Suprapubic skin (tissue), 3 donors: ENCODE measurements around the gene KDM2A.

Experiments
- POLR2AphosphoS5 ChIP-seq, 3 donors: sonication (generic); formaldehyde crosslinking; IDR thresholded peaks; one replicate each; pipeline ENCODE4 v1.6.1; 2017; ENCODE audit warnings: antibody characterized with exemption in 3 of 3
- TF ChIP-seq, protein P1 (sequence below), 2 donors: fragments of 200-600 bp in 1 of 2; fragments of 450-650 bp in 1 of 2; sonication (generic) in 1 of 2; IDR thresholded peaks; one replicate each; pipeline ENCODE4 v1.5.1; 2016 to 2019; ENCODE audit warnings: antibody characterized with exemption in 2 of 2, mild to moderate bottlenecking in 1 of 2, moderate library complexity in 1 of 2

DNA sequence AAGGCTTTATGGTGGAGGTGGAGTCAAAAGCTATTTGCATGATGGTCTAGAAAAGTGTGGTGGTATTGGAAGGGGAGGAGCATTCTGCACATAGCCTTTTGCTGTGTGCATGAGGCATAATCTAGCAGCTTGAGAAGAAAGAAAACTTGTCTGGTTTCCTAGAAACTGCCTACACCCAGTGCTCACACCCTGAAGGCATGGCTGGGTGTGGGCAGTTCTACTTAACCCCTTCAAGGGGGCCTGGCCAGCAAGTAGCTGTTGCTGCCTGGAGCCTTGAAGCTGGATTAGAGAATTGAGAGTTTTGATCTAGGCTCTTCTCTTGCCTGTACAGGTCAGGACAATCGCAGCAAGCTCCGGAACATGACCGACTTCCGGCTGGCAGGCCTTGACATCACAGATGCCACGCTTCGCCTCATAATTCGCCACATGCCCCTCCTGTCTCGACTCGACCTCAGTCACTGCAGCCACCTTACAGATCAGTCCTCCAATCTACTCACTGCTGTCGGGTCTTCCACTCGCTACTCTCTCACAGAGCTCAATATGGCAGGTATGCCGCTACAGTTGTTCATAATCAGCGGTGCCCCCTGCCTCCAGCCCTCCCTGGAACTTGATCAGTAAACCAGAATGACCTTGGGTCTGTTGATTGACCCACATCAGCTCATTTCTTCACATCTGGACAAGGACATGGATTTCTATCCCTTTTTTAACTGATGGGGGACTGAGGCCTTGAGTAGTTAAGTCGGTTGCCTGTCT lies 135.0 kb downstream of the KDM2A start:
- TF ChIP-seq POLR2AphosphoS5 (IDR thresholded peaks at IDR 0.05): no peak
- TF ChIP-seq, protein P1, sequence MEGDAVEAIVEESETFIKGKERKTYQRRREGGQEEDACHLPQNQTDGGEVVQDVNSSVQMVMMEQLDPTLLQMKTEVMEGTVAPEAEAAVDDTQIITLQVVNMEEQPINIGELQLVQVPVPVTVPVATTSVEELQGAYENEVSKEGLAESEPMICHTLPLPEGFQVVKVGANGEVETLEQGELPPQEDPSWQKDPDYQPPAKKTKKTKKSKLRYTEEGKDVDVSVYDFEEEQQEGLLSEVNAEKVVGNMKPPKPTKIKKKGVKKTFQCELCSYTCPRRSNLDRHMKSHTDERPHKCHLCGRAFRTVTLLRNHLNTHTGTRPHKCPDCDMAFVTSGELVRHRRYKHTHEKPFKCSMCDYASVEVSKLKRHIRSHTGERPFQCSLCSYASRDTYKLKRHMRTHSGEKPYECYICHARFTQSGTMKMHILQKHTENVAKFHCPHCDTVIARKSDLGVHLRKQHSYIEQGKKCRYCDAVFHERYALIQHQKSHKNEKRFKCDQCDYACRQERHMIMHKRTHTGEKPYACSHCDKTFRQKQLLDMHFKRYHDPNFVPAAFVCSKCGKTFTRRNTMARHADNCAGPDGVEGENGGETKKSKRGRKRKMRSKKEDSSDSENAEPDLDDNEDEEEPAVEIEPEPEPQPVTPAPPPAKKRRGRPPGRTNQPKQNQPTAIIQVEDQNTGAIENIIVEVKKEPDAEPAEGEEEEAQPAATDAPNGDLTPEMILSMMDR (IDR thresholded peaks at IDR 0.05): no peak
